ENCODE results near the gene SLC25A53. TPM values are rescaled to one million over a fixed set of nuclear protein-coding genes. Genes with fewer than 3 reads are reported as not detected.

The SLC25A53 gene, protein sequence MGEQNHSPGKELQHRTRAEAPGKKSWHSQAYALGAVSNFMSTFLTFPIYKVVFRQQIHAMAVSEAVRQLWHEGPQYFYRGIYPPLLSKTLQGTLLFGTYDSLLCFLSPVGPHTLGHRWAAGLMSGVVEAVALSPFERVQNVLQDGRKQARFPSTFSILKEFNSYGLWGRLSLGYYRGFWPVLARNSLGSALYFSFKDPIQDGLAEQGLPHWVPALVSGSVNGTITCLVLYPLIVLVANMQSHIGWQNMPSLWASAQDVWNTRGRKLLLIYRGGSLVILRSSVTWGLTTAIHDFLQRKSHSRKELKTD
- 10 to 100 TPM in 3 of 9 donors, 1 to 10 TPM in 6; 5.3 to 51.0 (median 8.9) TPM for total RNA-seq
- polyA plus RNA-seq = 10 to 100 TPM in 1 of 3 donors, 1 to 10 TPM in 2; 3.6 to 11.3 (median 8.4) TPM
- long read RNA-seq, donor 1, partial matches to known transcripts = 0 of 3 reads
- long read RNA-seq, donor 1, other reads (novel, unspliced or antisense) = 0 of 3 reads
- long read RNA-seq, donor 2, partial matches to known transcripts = 0 of 3 reads
- long read RNA-seq, donor 2, other reads (novel, unspliced or antisense) = 0 of 3 reads
- long read RNA-seq, donor 3, partial matches to known transcripts = 0 of 1 reads
- long read RNA-seq, donor 3, other reads (novel, unspliced or antisense) = 0 of 1 reads
- long read RNA-seq, donor 4, transcript SLC25A53-201 (2 exons, 731 nt) = major isoform, 5 of 9 reads
- long read RNA-seq, donor 4, partial matches to known transcripts = 0 of 9 reads
- long read RNA-seq, donor 4, other reads (novel, unspliced or antisense) = 4 of 9 reads
- long read RNA-seq, donor 5, transcript SLC25A53-201 (2 exons, 731 nt) = major isoform, 6 of 8 reads
- long read RNA-seq, donor 5, partial matches to known transcripts = 0 of 8 reads
- long read RNA-seq, donor 5, other reads (novel, unspliced or antisense) = 2 of 8 reads
- long read RNA-seq, donor 6, transcript SLC25A53-201 (2 exons, 731 nt) = major isoform, 5 of 8 reads
- long read RNA-seq, donor 6, partial matches to known transcripts = 0 of 8 reads
- long read RNA-seq, donor 6, other reads (novel, unspliced or antisense) = 3 of 8 reads
- long read RNA-seq, donor 7, partial matches to known transcripts = 0 of 3 reads
- long read RNA-seq, donor 7, other reads (novel, unspliced or antisense) = 0 of 3 reads
- long read RNA-seq, donor 8, partial matches to known transcripts = 0 of 4 reads
- long read RNA-seq, donor 8, other reads (novel, unspliced or antisense) = 0 of 4 reads
- long read RNA-seq, donor 9, transcript SLC25A53-201 (2 exons, 731 nt) = major isoform, 6 of 6 reads
- long read RNA-seq, donor 9, partial matches to known transcripts = 0 of 6 reads
- long read RNA-seq, donor 9, other reads (novel, unspliced or antisense) = 0 of 6 reads
- long read RNA-seq, donor 10, partial matches to known transcripts = 0 of 2 reads
- long read RNA-seq, donor 10, other reads (novel, unspliced or antisense) = 0 of 2 reads

DNA sequence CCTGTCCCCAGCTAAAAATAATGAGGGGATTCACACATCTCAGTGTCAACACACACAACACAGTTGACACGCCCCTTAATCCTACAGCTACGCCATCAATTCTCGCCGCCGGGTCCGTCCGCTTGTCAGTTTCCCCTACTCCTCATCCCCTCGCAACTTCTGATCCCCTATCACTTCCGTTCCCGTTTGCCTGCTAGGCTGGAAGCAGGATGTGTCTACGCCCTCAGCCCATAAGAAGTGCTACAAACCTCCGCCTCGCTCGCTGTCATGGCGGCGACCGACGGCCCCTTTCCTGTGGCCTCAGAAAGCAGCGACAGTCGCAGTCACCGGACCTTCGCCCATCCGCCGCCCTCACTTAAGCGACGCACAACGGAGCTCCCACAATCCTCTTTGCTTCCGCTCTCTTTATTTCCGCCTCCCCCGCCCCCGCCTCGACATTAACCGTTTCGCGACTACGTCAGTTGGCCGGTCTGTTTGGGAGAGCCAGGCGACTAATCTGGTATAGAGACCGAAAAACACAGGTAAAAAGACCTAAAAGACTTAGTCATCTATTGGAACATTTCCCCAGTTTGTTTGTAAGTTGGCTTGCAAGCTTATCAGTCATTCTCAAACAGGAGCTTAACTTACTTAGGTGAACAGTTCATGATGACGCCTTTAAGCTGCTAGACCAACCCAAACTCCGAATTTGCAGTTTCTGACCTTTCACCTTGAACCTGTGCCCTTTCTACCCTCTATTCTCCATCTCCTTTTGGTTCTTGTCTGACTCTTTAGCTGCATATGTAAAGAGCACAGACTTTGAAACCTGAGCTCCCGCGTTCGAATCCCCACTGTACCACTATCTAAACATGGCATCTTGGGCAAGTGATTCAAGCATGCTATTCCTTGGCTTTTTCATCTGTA, at the start of gene SLC25A53:
TSS of gene SLC25A53 (minus strand) at position 380 of the 900 bp plus-strand sequence. CDS start 51,752 bp downstream, outside the sequence.
- 0 to 49% (median 18%) methylated on average over 38 to 44 of the region's 44 CpGs for WGBS, 4 donors
- Histone ChIP-seq H3K4me3 (peak within 1 kb of the TSS; percentile 27 to 68 (median 45)), H3K9me3 (replicated peaks in 1 of 3) (no peaks in the 10 kb centered on the region), H3K27me3 (no peaks in the 10 kb centered on the region), H3K36me3 (replicated peaks in 1 of 2) (no peaks in the 10 kb centered on the region), H3K4me1 (replicated peaks in 1 of 2) (peaks cover 0 to 8% of the 10 kb centered on the region in 2 donors), H3K27ac (peak within 1 kb of the TSS in 4 of 5 donors; percentile 75 to 92 (median 83))
- intact Hi-C loops (cut with DNase I) = no loop called here
- DNase-seq = peak; percentile 72 to 91 (median 79)
- peak; percentile 16 to 71 for TF ChIP-seq POLR2A (IDR thresholded peaks at IDR 0.05)
- TF ChIP-seq, protein P1, sequence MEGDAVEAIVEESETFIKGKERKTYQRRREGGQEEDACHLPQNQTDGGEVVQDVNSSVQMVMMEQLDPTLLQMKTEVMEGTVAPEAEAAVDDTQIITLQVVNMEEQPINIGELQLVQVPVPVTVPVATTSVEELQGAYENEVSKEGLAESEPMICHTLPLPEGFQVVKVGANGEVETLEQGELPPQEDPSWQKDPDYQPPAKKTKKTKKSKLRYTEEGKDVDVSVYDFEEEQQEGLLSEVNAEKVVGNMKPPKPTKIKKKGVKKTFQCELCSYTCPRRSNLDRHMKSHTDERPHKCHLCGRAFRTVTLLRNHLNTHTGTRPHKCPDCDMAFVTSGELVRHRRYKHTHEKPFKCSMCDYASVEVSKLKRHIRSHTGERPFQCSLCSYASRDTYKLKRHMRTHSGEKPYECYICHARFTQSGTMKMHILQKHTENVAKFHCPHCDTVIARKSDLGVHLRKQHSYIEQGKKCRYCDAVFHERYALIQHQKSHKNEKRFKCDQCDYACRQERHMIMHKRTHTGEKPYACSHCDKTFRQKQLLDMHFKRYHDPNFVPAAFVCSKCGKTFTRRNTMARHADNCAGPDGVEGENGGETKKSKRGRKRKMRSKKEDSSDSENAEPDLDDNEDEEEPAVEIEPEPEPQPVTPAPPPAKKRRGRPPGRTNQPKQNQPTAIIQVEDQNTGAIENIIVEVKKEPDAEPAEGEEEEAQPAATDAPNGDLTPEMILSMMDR (IDR thresholded peaks at IDR 0.05) = no peak

GRCh38 chrX:104205548-104205947, 48.7 kb upstream of the SLC25A53 start:
- H3K27ac ChIP-seq = no peak overlapping the region
- intact Hi-C loops (cut with DNase I) = no loop called here
- H3K27me3 ChIP-seq = peaks cover 13% of the 10 kb centered on the region
- H3K9me3 ChIP-seq (replicated peaks in 1 of 3) = no peaks in the 10 kb centered on the region
- no peak for DNase-seq
- no peaks in the 10 kb centered on the region for H3K4me1 ChIP-seq (replicated peaks in 1 of 2)
- no peaks in the 10 kb centered on the region for H3K36me3 ChIP-seq (replicated peaks in 1 of 2)
- H3K4me3 ChIP-seq = no peak overlapping the region
- WGBS, 4 donors = 70 to 92% (median 80%) methylated on average over 3 to 5 of the region's 5 CpGs
- no peak for TF ChIP-seq POLR2A (IDR thresholded peaks at IDR 0.05)
- TF ChIP-seq, protein P1 (IDR thresholded peaks at IDR 0.05) = no peak

GRCh38 chrX:104195489-104196084, 38.8 kb upstream of the SLC25A53 start:
- 91 to 100% (median 95%) methylated on average over 1 of the region's 1 CpG for WGBS, 4 donors
- peaks cover 0 to 9% of the 10 kb centered on the region in 2 donors for H3K36me3 ChIP-seq (replicated peaks in 1 of 2)
- no peaks in the 10 kb centered on the region for H3K9me3 ChIP-seq (replicated peaks in 1 of 3)
- intact Hi-C loops (cut with DNase I) = no loop called here
- no peaks in the 10 kb centered on the region for H3K4me1 ChIP-seq (replicated peaks in 1 of 2)
- TF ChIP-seq, protein P1 (IDR thresholded peaks at IDR 0.05) = peak; percentile 39 to 89 (median 52)
- no peak for TF ChIP-seq POLR2A (IDR thresholded peaks at IDR 0.05)
- no peak overlapping the region for H3K27ac ChIP-seq
- H3K4me3 ChIP-seq = no peak overlapping the region
- no peak for DNase-seq
- peaks cover 6% of the 10 kb centered on the region for H3K27me3 ChIP-seq
